ENCODE measurements around the gene CDCA7. TPM values are rescaled to one million over a fixed set of nuclear protein-coding genes. Genes with fewer than 3 reads are reported as not detected.

Gene CDCA7
- total and polyA plus RNA-seq, 2 donors (not counting 3 experiments of a cell fraction or from before 2014, with no cell fraction given): 14.9 to 29.7 TPM

- intact Hi-C loops (cut with micrococcal nuclease) (no loop called here), dilution Hi-C loops (cut with MboI; ENCODE audit: extremely low pct_ligation_motif_present, low sequenced_read_pairs) (no loop called here)
- Histone ChIP-seq H3K4me2 (ENCODE audit: insufficient read depth, low read length) (no peak overlapping the region), H3K4me1 (ENCODE audit: control insufficient read depth, extremely low read depth, insufficient read depth, low read length) (peaks cover 9% of the 10 kb centered on the region), H3K4me3 (replicated peaks in 1 of 3; ENCODE audit: insufficient read depth in 1 of 3, low read depth in 1 of 3, low read length in 3 of 3) (no peak overlapping the region), H3K9ac (replicated peaks; ENCODE audit: extremely low read depth, insufficient read depth, low read length) (no peak overlapping the region), H3K27me3 (ENCODE audit: control insufficient read depth in 2 of 2, insufficient read depth in 2 of 2, low read length in 2 of 2) (no peaks in the 10 kb centered on the region), H3K79me2 (ENCODE audit: control insufficient read depth, insufficient read depth, low read length) (no peaks in the 10 kb centered on the region), H3K36me3 (ENCODE audit: control insufficient read depth in 2 of 2, extremely low read depth in 1 of 2, insufficient read depth in 2 of 2, low read length in 2 of 2) (peaks cover 0 to 2% of the 10 kb centered on the region in 2 experiments), H2AFZ (ENCODE audit: low read depth, low read length) (no peak overlapping the region), H4K20me1 (replicated peaks; ENCODE audit: control insufficient read depth, extremely low read depth, insufficient read depth, low read length) (no peaks in the 10 kb centered on the region), H3K9me1 (replicated peaks; ENCODE audit: control insufficient read depth, extremely low read depth, insufficient read depth, low read length) (no peaks in the 10 kb centered on the region), H3K9me3 (replicated peaks; ENCODE audit: control insufficient read depth, insufficient read depth, low read length) (no peaks in the 10 kb centered on the region), H3K27ac (ENCODE audit: insufficient read depth, low read depth, low read length) (no peak overlapping the region)
- FAIRE-seq: no peak
- CTCF ChIA-PET: no interaction called here
- BruUV-seq (replicated peaks): no TSS peak
- POLR2A ChIA-PET: no interaction called here
- DNase-seq (ENCODE audit: low read depth, low spot score): no peak
- TF ChIP-seq POLR2AphosphoS5 (IDR thresholded peaks at IDR 0.05; ENCODE audit: insufficient read depth, low read depth, low read length) (no peak), MYC (IDR thresholded peaks at IDR 0.05; ENCODE audit: low read depth, low read length) (no peak), MAX (IDR thresholded peaks at IDR 0.05; ENCODE audit: insufficient read depth, insufficient read length) (no peak), JUN (IDR thresholded peaks at IDR 0.05; ENCODE audit: borderline replicate concordance, insufficient read depth, insufficient read length, low read depth) (no peak)
These were observed 16.4 kb downstream of the CDCA7 start for GRCh38 chr2:173371023-173371422.

- no peaks in the 10 kb centered on the region for H4K20me1 ChIP-seq (replicated peaks; ENCODE audit: control insufficient read depth, extremely low read depth, insufficient read depth, low read length)
- H3K9ac ChIP-seq (replicated peaks; ENCODE audit: extremely low read depth, insufficient read depth, low read length): no peak overlapping the region
- H3K4me3 ChIP-seq (replicated peaks in 1 of 3; ENCODE audit: insufficient read depth in 1 of 3, low read depth in 1 of 3, low read length in 3 of 3): no peak overlapping the region
- H3K4me1 ChIP-seq (ENCODE audit: control insufficient read depth, extremely low read depth, insufficient read depth, low read length): peaks cover 9% of the 10 kb centered on the region
- no peak overlapping the region for H2AFZ ChIP-seq (ENCODE audit: low read depth, low read length)
- DNase-seq (ENCODE audit: low read depth, low spot score): no peak
- no peaks in the 10 kb centered on the region for H3K9me3 ChIP-seq (replicated peaks; ENCODE audit: control insufficient read depth, insufficient read depth, low read length)
- ChIA-PET POLR2A (no interaction called here), CTCF (interaction anchor here (0.7 kb wide), 1 partner anchor 67 kb away, joined by 3 read pairs; no protein-coding TSS in a partner anchor)
- H3K27ac ChIP-seq (ENCODE audit: insufficient read depth, low read depth, low read length): no peak overlapping the region
- TF ChIP-seq FOS (IDR thresholded peaks at IDR 0.05; ENCODE audit: borderline replicate concordance, insufficient read depth, low read length) (no peak), JUN (IDR thresholded peaks at IDR 0.05; ENCODE audit: borderline replicate concordance, insufficient read depth, insufficient read length, low read depth) (no peak), MAX (IDR thresholded peaks at IDR 0.05; ENCODE audit: insufficient read depth, insufficient read length) (no peak), EZH2 (IDR thresholded peaks at IDR 0.05; ENCODE audit: borderline replicate concordance, low read depth, low read length, severe bottlenecking) (no peak), MYC (IDR thresholded peaks at IDR 0.05; ENCODE audit: low read depth, low read length) (no peak)
- BruUV-seq (replicated peaks): no TSS peak
- intact Hi-C loops (cut with micrococcal nuclease) (no loop called here), dilution Hi-C loops (cut with MboI; ENCODE audit: extremely low pct_ligation_motif_present, low sequenced_read_pairs) (no loop called here)
- FAIRE-seq: no peak
- no peaks in the 10 kb centered on the region for H3K79me2 ChIP-seq (ENCODE audit: control insufficient read depth, insufficient read depth, low read length)
- no peaks in the 10 kb centered on the region for H3K9me1 ChIP-seq (replicated peaks; ENCODE audit: control insufficient read depth, extremely low read depth, insufficient read depth, low read length)
- H3K4me2 ChIP-seq (ENCODE audit: insufficient read depth, low read length): no peak overlapping the region
- H3K27me3 ChIP-seq (ENCODE audit: control insufficient read depth in 2 of 2, insufficient read depth in 2 of 2, low read length in 2 of 2): no peaks in the 10 kb centered on the region
- H3K36me3 ChIP-seq (ENCODE audit: control insufficient read depth in 2 of 2, extremely low read depth in 1 of 2, insufficient read depth in 2 of 2, low read length in 2 of 2): no peaks in the 10 kb centered on the region
These were observed 18.6 kb downstream of the CDCA7 start for GRCh38 chr2:173373290-173373689.

Measured in endothelial cell of umbilical vein (primary cell).